HepG2 (cell line): ENCODE measurements around the gene PDZD7. TPM values are rescaled to one million over a fixed set of nuclear protein-coding genes. Genes with fewer than 3 reads are reported as not detected.

Experiments
- CHCHD3 ChIP-seq: sonication (generic); formaldehyde crosslinking; IDR thresholded peaks from 2 replicates; pipeline ENCODE4 v1.8.0; 2022; ENCODE audit warnings: mild to moderate bottlenecking, missing genetic modification reagents, moderate library complexity
- FOXK1 ChIP-seq: sonication (generic); formaldehyde crosslinking; IDR thresholded peaks from 2 replicates; pipeline ENCODE4 v1.4.0; 2020; ENCODE audit warnings: low read depth, missing genetic modification reagents, borderline replicate concordance
- GLMP ChIP-seq: sonication (generic); formaldehyde crosslinking; IDR thresholded peaks from 2 replicates; pipeline ENCODE4 v1.9.0; 2021; ENCODE audit warnings: missing genetic modification reagents, mild to moderate bottlenecking, borderline replicate concordance
- MEF2D ChIP-seq: sonication (generic); formaldehyde crosslinking; IDR thresholded peaks from 2 replicates; pipeline ENCODE4 v1.5.1; 2020; ENCODE audit warnings: mild to moderate bottlenecking, missing genetic modification reagents
- MXD1 ChIP-seq: sonication (generic); formaldehyde crosslinking; IDR thresholded peaks from 2 replicates; pipeline ENCODE4 v1.4.0; 2020; ENCODE audit warnings: mild to moderate bottlenecking, missing genetic modification reagents
- MYPOP ChIP-seq: sonication (generic); formaldehyde crosslinking; IDR thresholded peaks from 2 replicates; pipeline ENCODE4 v1.8.1; 2023; ENCODE audit warnings: mild to moderate bottlenecking, moderate library complexity, missing genetic modification reagents
- PBX3 ChIP-seq: sonication (generic); formaldehyde crosslinking; IDR thresholded peaks from 2 replicates; pipeline ENCODE4 v1.8.1; 2023; ENCODE audit warnings: missing genetic modification reagents, inconsistent platforms, borderline replicate concordance
- RFX5 ChIP-seq: IDR thresholded peaks from 2 replicates; pipeline ENCODE4 v1.6.1; 2011; ENCODE audit warnings: low read depth, low read length, improper control_type of control experiment
- SAFB2 ChIP-seq: sonication (generic); formaldehyde crosslinking; IDR thresholded peaks from 2 replicates; pipeline ENCODE4 v1.5.1; 2020; ENCODE audit warnings: missing genetic modification reagents, low read depth, mild to moderate bottlenecking, borderline replicate concordance
- SP1 ChIP-seq, 2 experiments: fragments of 450-650 bp in 1 of 2; sonication (generic) in 1 of 2; formaldehyde crosslinking in 1 of 2; IDR thresholded peaks; 2 replicates each; pipeline versions ENCODE4 v1.4.0 to v1.6.1; 2016 to 2020; ENCODE audit warnings: missing genetic modification reagents in 1 of 2
- TIGD3 ChIP-seq: sonication (generic); formaldehyde crosslinking; IDR thresholded peaks from 2 replicates; pipeline ENCODE4 v1.5.1; 2020; ENCODE audit warnings: mild to moderate bottlenecking, missing genetic modification reagents, borderline replicate concordance
- ZBTB8A ChIP-seq: sonication (generic); formaldehyde crosslinking; IDR thresholded peaks from 2 replicates; pipeline ENCODE4 v1.4.0; 2020; ENCODE audit warnings: mild to moderate bottlenecking, low read depth, missing genetic modification reagents, borderline replicate concordance
- ZNF30 ChIP-seq: sonication (generic); formaldehyde crosslinking; IDR thresholded peaks from 2 replicates; pipeline ENCODE4 v1.5.0; 2020; ENCODE audit warnings: mild to moderate bottlenecking, missing genetic modification reagents
- ZNF549 ChIP-seq: sonication (generic); formaldehyde crosslinking; IDR thresholded peaks from 2 replicates; pipeline ENCODE4 v1.5.0; 2020; ENCODE audit warnings: missing genetic modification reagents
- ZNF564 ChIP-seq: sonication (generic); formaldehyde crosslinking; IDR thresholded peaks from 2 replicates; pipeline ENCODE4 v1.8.1; 2023; ENCODE audit warnings: mild to moderate bottlenecking, missing genetic modification reagents
- ZNF687 ChIP-seq: sonication (generic); formaldehyde crosslinking; IDR thresholded peaks from 2 replicates; pipeline ENCODE4 v1.5.1; 2020; ENCODE audit warnings: mild to moderate bottlenecking, missing genetic modification reagents, moderate library complexity
- ZNF703 ChIP-seq: sonication (generic); formaldehyde crosslinking; IDR thresholded peaks from 2 replicates; pipeline ENCODE4 v1.5.1; 2020; ENCODE audit warnings: missing genetic modification reagents, mild to moderate bottlenecking, moderate library complexity, borderline replicate concordance
- ZNF781 ChIP-seq: sonication (generic); formaldehyde crosslinking; IDR thresholded peaks from 2 replicates; pipeline ENCODE4 v1.5.1; 2020; ENCODE audit warnings: borderline replicate concordance, mild to moderate bottlenecking, missing genetic modification reagents; ENCODE audit errors: not compliant biosample characterization
- ZNF782 ChIP-seq: sonication (generic); formaldehyde crosslinking; IDR thresholded peaks from 2 replicates; pipeline ENCODE4 v1.4.0; 2020; ENCODE audit warnings: missing genetic modification reagents, mild to moderate bottlenecking, borderline replicate concordance
- polyA plus RNA-seq, 8 experiments: library from polyadenylated mRNA; depleted of rRNA in 3 of 8; stranded (reverse) in 7 of 8; unstranded in 1 of 8; fragments of >200 nt; fragmentation: Illumina TruSeq in 4 of 8; extraction: Trizol in 4 of 8; gene quantifications; 2 replicates each; pipeline versions ENCODE4 v1.2.1 to v1.2.3, GENCODE V29; 2011 to 2016; ENCODE audit warnings: low read depth in 4 of 8, missing spikeins in 1 of 8, mixed read lengths in 1 of 8; ENCODE audit not compliant: insufficient read depth in 1 of 8
- total RNA-seq, 5 experiments: library from RNA; depleted of rRNA; stranded (reverse); fragments of >200 nt; fragmentation: Illumina TruSeq; extraction: Trizol; gene quantifications; 2 replicates each; pipeline ENCODE4 v1.2.3, GENCODE V29; 2016; ENCODE audit warnings: low read depth in 1 of 5

PDZD7 gene
- total and polyA plus RNA-seq, 2 of the 13 experiments (the other 11 are each of a cell fraction or from before 2014, with no cell fraction given), result 0.58 to 0.73 TPM

GRCh38 chr10:101042667-101043362, 11.9 kb upstream of the PDZD7 start (continued):
- no peak for TF ChIP-seq ZNF781 (CRISPR knock-in tag)
- TF ChIP-seq ZNF782 (CRISPR knock-in tag), result no peak
- no peak for TF ChIP-seq PBX3 (CRISPR knock-in tag)
- TF ChIP-seq CHCHD3 (CRISPR knock-in tag), result no peak
- no peak for TF ChIP-seq RFX5
- TF ChIP-seq ZNF687 (CRISPR knock-in tag), result peak; percentile 78
- TF ChIP-seq GLMP (CRISPR knock-in tag), result no peak
- TF ChIP-seq MYPOP (CRISPR knock-in tag), result no peak; the same call in 1 of the 2 replicates
- 0 out of 2 replicates have a peak, but pooled peaks have one; percentile 27 for TF ChIP-seq MEF2D
- no peak for TF ChIP-seq ZNF30 (CRISPR knock-in tag)
- TF ChIP-seq SP1 (IDR thresholded peaks at IDR 0.05), result no peak
- peak; percentile 62 for TF ChIP-seq SP1 (CRISPR knock-in tag; IDR thresholded peaks at IDR 0.05)
- TF ChIP-seq ZBTB8A (CRISPR knock-in tag), result no peak
- no peak for TF ChIP-seq SAFB2 (CRISPR knock-in tag)
- TF ChIP-seq ZNF549 (CRISPR knock-in tag), result no peak
- no peak for TF ChIP-seq FOXK1 (CRISPR knock-in tag)
- TF ChIP-seq MXD1 (CRISPR knock-in tag), result no peak
- TF ChIP-seq ZNF564 (CRISPR knock-in tag), result no peak
- TF ChIP-seq ZNF703 (CRISPR knock-in tag), result no peak
- no peak for TF ChIP-seq TIGD3 (CRISPR knock-in tag)
